PC-3 (cell line): ENCODE data around the gene SEC61G. TPM values are rescaled to one million over a fixed set of nuclear protein-coding genes. Genes with fewer than 3 reads are reported as not detected.

Experiments
- ATAC-seq: fragments of 200-7000 bp; cut with Tn5 transposase; 2 replicates; pipeline ENCODE4 v1.9.1; 2020; ENCODE audit warnings: mild to moderate bottlenecking, moderate library complexity
- BruUV-seq: library from RNA; stranded (reverse); fragments of 400-500 nt; replicated peaks from 2 replicates; lab custom pipeline; 2021; lab: Mats Ljungman, UMichigan
- CTCF ChIA-PET: fragments of 300-600 bp; sonication (Branson Sonifier 250); formaldehyde crosslinking; loops from one replicate; lab custom pipeline; 2022; ENCODE audit warnings: antibody characterized with exemption; lab: Charles Lee
- POLR2A ChIA-PET: fragments of 300-600 bp; sonication (Branson Sonifier 250); formaldehyde crosslinking; loops from one replicate; lab custom pipeline; 2022; ENCODE audit warnings: antibody characterized with exemption; ENCODE audit not compliant: unreplicated experiment; lab: Charles Lee
- DNase-seq: peaks from one replicate; pipeline ENCODE4 v3.0.0-alpha.2; 2015
- H2AFZ ChIP-seq: fragments of 300-600 bp; sonication (generic); 2 replicates; pipeline ENCODE4 v1.6.0; 2016; ENCODE audit warnings: antibody characterized with exemption, low read length
- H3F3A ChIP-seq: fragments of 300-600 bp; sonication (generic); one replicate; pipeline ENCODE4 v1.6.0; 2017; ENCODE audit warnings: antibody characterized with exemption, low read length, control low read depth, mild to moderate bottlenecking; ENCODE audit not compliant: unreplicated experiment
- H3K27ac ChIP-seq: fragments of 300-600 bp; sonication (generic); 2 replicates; pipeline ENCODE4 v1.5.1; 2016; ENCODE audit warnings: mild to moderate bottlenecking, low read length
- H3K27me3 ChIP-seq: fragments of 300-600 bp; sonication (generic); 2 replicates; pipeline ENCODE4 v1.6.1; 2016; ENCODE audit warnings: low read length, mixed read lengths
- H3K36me3 ChIP-seq: fragments of 300-600 bp; sonication (generic); 2 replicates; pipeline ENCODE4 v1.6.1; 2016; ENCODE audit warnings: low read depth, mixed run types, low read length, mixed read lengths
- H3K4me1 ChIP-seq: fragments of 300-600 bp; sonication (generic); 2 replicates; pipeline ENCODE4 v1.5.1; 2016; ENCODE audit warnings: low read length; ENCODE audit not compliant: insufficient read depth
- H3K4me2 ChIP-seq: fragments of 300-600 bp; sonication (generic); 2 replicates; pipeline ENCODE4 v1.6.0; 2016; ENCODE audit warnings: low read length
- H3K4me3 ChIP-seq: fragments of 300-600 bp; sonication (generic); 2 replicates; pipeline ENCODE4 v1.5.1; 2016; ENCODE audit warnings: mild to moderate bottlenecking, low read length, mixed read lengths
- H3K79me2 ChIP-seq: fragments of 300-600 bp; sonication (generic); 2 replicates; pipeline ENCODE4 v1.6.1; 2017; ENCODE audit warnings: low read length, mixed read lengths
- H3K9ac ChIP-seq: fragments of 300-600 bp; sonication (generic); 2 replicates; pipeline ENCODE4 v1.6.0; 2016; ENCODE audit warnings: mild to moderate bottlenecking, low read length
- H3K9me2 ChIP-seq: fragments of 300-600 bp; sonication (generic); replicated peaks from 2 replicates; pipeline ENCODE4 v1.6.1; 2016; ENCODE audit warnings: mixed run types, low read length, mixed read lengths
- H3K9me3 ChIP-seq: fragments of 300-600 bp; sonication (generic); 2 replicates; pipeline ENCODE4 v1.6.1; 2016; ENCODE audit warnings: low read length, mixed read lengths
- H4K20me1 ChIP-seq: fragments of 300-600 bp; sonication (generic); 2 replicates; pipeline ENCODE4 v1.6.1; 2016; ENCODE audit warnings: low read length, mixed read lengths
- EZH2 ChIP-seq: fragments of 300-600 bp; sonication (generic); IDR thresholded peaks from one replicate; pipeline ENCODE4 v1.6.1; 2017; ENCODE audit warnings: antibody characterized with exemption, mild to moderate bottlenecking, low read length; ENCODE audit not compliant: unreplicated experiment
- EZH2phosphoT487 ChIP-seq: fragments of 300-600 bp; sonication (generic); IDR thresholded peaks from 2 replicates; pipeline ENCODE4 v1.6.1; 2018; ENCODE audit warnings: mild to moderate bottlenecking, antibody characterized with exemption, low read length, borderline replicate concordance
- intact Hi-C: fragments of 100-400 bp; cut with micrococcal nuclease; formaldehyde crosslinking; loops from 2 replicates; pipeline ENCODE4 v1.9.0; 2023
- total RNA-seq: library from RNA; depleted of rRNA; stranded (reverse); fragments of >200 nt; gene quantifications from 2 replicates; pipeline ENCODE4 v1.2.3, GENCODE V29; 2014
- TF ChIP-seq, protein P1 (sequence below): fragments of 300-600 bp; sonication (generic); conservative IDR thresholded peaks from 2 replicates; pipeline ENCODE4 v1.5.1; 2017; ENCODE audit warnings: antibody characterized with exemption, low read depth, mild to moderate bottlenecking, low read length

Gene SEC61G
- total RNA-seq, 1 experiment from 2014 or later, result 177 TPM

DNA sequence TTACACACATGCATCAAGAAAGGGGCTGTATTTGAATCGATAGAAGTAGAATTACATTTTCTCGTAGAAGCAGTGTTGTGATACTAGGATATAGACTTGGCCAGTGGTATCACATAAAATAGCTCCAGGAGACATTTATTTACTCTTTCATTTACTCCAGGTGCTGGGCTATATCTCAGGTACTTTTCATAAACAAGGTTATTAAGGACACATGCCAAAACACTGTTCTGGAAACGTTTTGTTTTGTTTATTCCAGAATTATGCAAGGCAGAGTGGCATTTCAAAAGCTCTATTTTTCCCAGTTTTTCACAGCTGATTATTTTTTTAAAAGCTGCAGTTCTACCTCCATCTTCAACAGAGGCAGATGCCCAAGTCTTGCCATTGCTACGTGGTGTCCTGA is 37.8 kb upstream of the SEC61G start:
- DNase-seq, result no peak
- Histone ChIP-seq H3K9ac (no peak overlapping the region), H3F3A (no peaks in the 10 kb centered on the region), H3K9me2 (no peaks in the 10 kb centered on the region), H2AFZ (0 out of 2 replicates have a peak overlapping the region, but pooled peaks have one; percentile 13), H3K4me2 (no peak overlapping the region), H3K27ac (no peak overlapping the region), H3K36me3 (no peaks in the 10 kb centered on the region), H3K79me2 (no peaks in the 10 kb centered on the region), H3K4me3 (no peak overlapping the region), H3K27me3 (no peaks in the 10 kb centered on the region), H3K9me3 (no peaks in the 10 kb centered on the region), H4K20me1 (no peaks in the 10 kb centered on the region), H3K4me1 (no peaks in the 10 kb centered on the region)
- intact Hi-C loops, result no loop called here
- CTCF ChIA-PET, result interaction anchor here (0.6 kb wide), 1 partner anchor 290 kb away, joined by 13 read pairs; no protein-coding TSS in a partner anchor
- TF ChIP-seq EZH2phosphoT487, result no peak
- no peak for TF ChIP-seq EZH2
- TF ChIP-seq, protein P1, sequence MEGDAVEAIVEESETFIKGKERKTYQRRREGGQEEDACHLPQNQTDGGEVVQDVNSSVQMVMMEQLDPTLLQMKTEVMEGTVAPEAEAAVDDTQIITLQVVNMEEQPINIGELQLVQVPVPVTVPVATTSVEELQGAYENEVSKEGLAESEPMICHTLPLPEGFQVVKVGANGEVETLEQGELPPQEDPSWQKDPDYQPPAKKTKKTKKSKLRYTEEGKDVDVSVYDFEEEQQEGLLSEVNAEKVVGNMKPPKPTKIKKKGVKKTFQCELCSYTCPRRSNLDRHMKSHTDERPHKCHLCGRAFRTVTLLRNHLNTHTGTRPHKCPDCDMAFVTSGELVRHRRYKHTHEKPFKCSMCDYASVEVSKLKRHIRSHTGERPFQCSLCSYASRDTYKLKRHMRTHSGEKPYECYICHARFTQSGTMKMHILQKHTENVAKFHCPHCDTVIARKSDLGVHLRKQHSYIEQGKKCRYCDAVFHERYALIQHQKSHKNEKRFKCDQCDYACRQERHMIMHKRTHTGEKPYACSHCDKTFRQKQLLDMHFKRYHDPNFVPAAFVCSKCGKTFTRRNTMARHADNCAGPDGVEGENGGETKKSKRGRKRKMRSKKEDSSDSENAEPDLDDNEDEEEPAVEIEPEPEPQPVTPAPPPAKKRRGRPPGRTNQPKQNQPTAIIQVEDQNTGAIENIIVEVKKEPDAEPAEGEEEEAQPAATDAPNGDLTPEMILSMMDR, result no peak
- ATAC-seq, result no peak
- POLR2A ChIA-PET, result interaction anchor here (0.6 kb wide), 1 partner anchor 117 kb away, joined by 3 read pairs; no protein-coding TSS in a partner anchor
- BruUV-seq, result no TSS peak

DNA sequence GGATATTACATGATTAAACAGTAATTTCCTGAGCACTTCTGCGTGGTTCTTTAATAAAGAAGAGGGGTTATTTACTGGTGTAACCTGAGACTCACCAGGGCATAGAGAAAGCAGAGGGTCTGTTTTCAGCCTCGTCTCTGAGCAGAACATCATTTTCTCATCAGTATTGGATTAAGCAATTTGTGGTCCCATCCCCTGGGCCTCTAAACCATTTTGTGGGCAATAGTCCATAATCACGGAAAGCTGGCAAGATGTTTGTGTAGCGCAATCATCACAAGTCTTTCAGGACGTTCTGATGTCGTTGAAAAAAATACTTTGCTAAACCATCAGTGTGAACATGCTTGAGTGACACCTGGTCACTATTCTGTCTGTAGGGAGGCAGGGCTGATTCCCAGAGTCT is 37.1 kb upstream of the SEC61G start:
- TF ChIP-seq, protein P1, result no peak
- no peak for TF ChIP-seq EZH2
- no peak for TF ChIP-seq EZH2phosphoT487
- no peaks in the 10 kb centered on the region for H3K9me3 ChIP-seq
- H3K79me2 ChIP-seq, result no peaks in the 10 kb centered on the region
- no peak overlapping the region for H3K9ac ChIP-seq
- BruUV-seq, result no TSS peak
- no peak overlapping the region for H3K4me3 ChIP-seq
- no peak for DNase-seq
- H4K20me1 ChIP-seq, result no peaks in the 10 kb centered on the region
- no peaks in the 10 kb centered on the region for H3K36me3 ChIP-seq
- POLR2A ChIA-PET, result no interaction called here
- H3K9me2 ChIP-seq, result no peaks in the 10 kb centered on the region
- 0 out of 2 replicates have a peak overlapping the region, but pooled peaks have one; percentile 13 for H2AFZ ChIP-seq
- H3K4me2 ChIP-seq, result no peak overlapping the region
- intact Hi-C loops, result no loop called here
- no peak for ATAC-seq
- H3K27ac ChIP-seq, result no peak overlapping the region
- H3K4me1 ChIP-seq, result no peaks in the 10 kb centered on the region
- no peaks in the 10 kb centered on the region for H3F3A ChIP-seq
- CTCF ChIA-PET, result no interaction called here
- H3K27me3 ChIP-seq, result no peaks in the 10 kb centered on the region

DNA sequence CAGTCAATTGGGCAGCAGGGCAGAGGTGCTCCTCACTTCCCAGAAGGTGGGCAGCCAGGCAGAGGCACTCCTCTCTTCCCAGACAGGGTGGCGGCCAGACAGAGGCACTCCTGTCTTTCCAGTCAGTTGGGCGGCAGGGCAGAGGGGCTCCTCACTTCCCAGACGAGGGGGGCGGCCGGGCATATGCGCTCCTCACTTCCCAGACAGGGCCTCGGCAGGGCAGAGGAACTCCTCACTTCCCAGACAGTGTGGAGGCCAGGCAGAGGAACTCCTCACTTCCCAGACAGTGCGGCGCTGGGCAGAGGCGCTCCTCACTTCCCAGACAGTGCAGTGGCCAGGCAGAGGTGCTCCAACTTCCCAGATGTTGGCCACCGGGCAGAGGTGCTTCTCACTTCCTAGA is 33.4 kb upstream of the SEC61G start:
- BruUV-seq, result no TSS peak
- H3K4me1 ChIP-seq, result peaks cover 7% of the 10 kb centered on the region
- no peaks in the 10 kb centered on the region for H3K9me2 ChIP-seq
- H4K20me1 ChIP-seq, result no peaks in the 10 kb centered on the region
- no peak overlapping the region for H2AFZ ChIP-seq
- intact Hi-C loops, result no loop called here
- H3F3A ChIP-seq, result no peaks in the 10 kb centered on the region
- POLR2A ChIA-PET, result no interaction called here
- no peaks in the 10 kb centered on the region for H3K27me3 ChIP-seq
- CTCF ChIA-PET, result no interaction called here
- H3K4me2 ChIP-seq, result no peak overlapping the region
- no peak overlapping the region for H3K4me3 ChIP-seq
- ATAC-seq (no peak), DNase-seq (no peak)
- H3K27ac ChIP-seq, result no peak overlapping the region
- no peaks in the 10 kb centered on the region for H3K79me2 ChIP-seq
- no peaks in the 10 kb centered on the region for H3K9me3 ChIP-seq
- H3K9ac ChIP-seq, result no peak overlapping the region
- no peaks in the 10 kb centered on the region for H3K36me3 ChIP-seq
- TF ChIP-seq, protein P1, result no peak
- no peak for TF ChIP-seq EZH2phosphoT487
- TF ChIP-seq EZH2, result no peak
